WTC11 (cell line): ENCODE measurements around the gene MEGF10. TPM values are rescaled to one million over a fixed set of nuclear protein-coding genes. Genes with fewer than 3 reads are reported as not detected.

ENCODE experiments used
- ATAC-seq: fragments of 200-7000 bp; cut with Tn5 transposase; 2 replicates; pipeline ENCODE4 v1.10.0; 2021; ENCODE audit warnings: mild to moderate bottlenecking, moderate library complexity
- CTCF ChIA-PET: fragments of 300-600 bp; sonication (Branson Sonifier 250); formaldehyde crosslinking; loops from one replicate; lab custom pipeline; 2021; ENCODE audit warnings: antibody characterized with exemption; lab: Charles Lee
- POLR2A ChIA-PET: fragments of 350-600 bp; sonication (Branson Sonifier 250); formaldehyde crosslinking; loops from one replicate; lab custom pipeline; 2021; ENCODE audit warnings: antibody characterized with exemption; lab: Charles Lee
- DNase-seq: peaks from one replicate; pipeline ENCODE4 v3.0.0; 2021; ENCODE audit warnings: low spot score
- H3K27ac Mint-ChIP-seq: 2 replicates; pipeline ENCODE4 v1.8.0; 2021; ENCODE audit warnings: mixed read lengths
- H3K27me3 Mint-ChIP-seq: 2 replicates; pipeline ENCODE4 v1.8.0; 2021; ENCODE audit warnings: low read depth, mild to moderate bottlenecking, moderate library complexity, mixed read lengths
- H3K36me3 Mint-ChIP-seq: 2 replicates; pipeline ENCODE4 v1.8.0; 2021; ENCODE audit warnings: mixed read lengths
- H3K4me1 Mint-ChIP-seq: 2 replicates; pipeline ENCODE4 v1.8.0; 2022; ENCODE audit warnings: mixed read lengths
- H3K4me3 Mint-ChIP-seq: 2 replicates; pipeline ENCODE4 v1.8.0; 2021; ENCODE audit warnings: mild to moderate bottlenecking, moderate library complexity, mixed read lengths
- H3K9me3 Mint-ChIP-seq: 2 replicates; pipeline ENCODE4 v1.8.0; 2021; ENCODE audit warnings: mixed read lengths
- ATF1 ChIP-seq: sonication (generic); formaldehyde crosslinking; IDR thresholded peaks from 2 replicates; pipeline ENCODE4 v1.8.1; 2023; ENCODE audit warnings: mild to moderate bottlenecking, moderate library complexity, missing genetic modification reagents
- ATF2 ChIP-seq: sonication (generic); formaldehyde crosslinking; IDR thresholded peaks from 2 replicates; pipeline ENCODE4 v1.8.1; 2022; ENCODE audit warnings: low read depth, missing genetic modification reagents, borderline replicate concordance
- CBFB ChIP-seq: sonication (generic); formaldehyde crosslinking; IDR thresholded peaks from 2 replicates; pipeline ENCODE4 v1.8.1; 2022; ENCODE audit warnings: mild to moderate bottlenecking, low read depth, missing genetic modification reagents
- E2F5 ChIP-seq: sonication (generic); formaldehyde crosslinking; IDR thresholded peaks from 2 replicates; pipeline ENCODE4 v1.8.1; 2022; ENCODE audit warnings: mild to moderate bottlenecking, moderate library complexity, missing genetic modification reagents
- ELF4 ChIP-seq: sonication (generic); formaldehyde crosslinking; IDR thresholded peaks from 2 replicates; pipeline ENCODE4 v1.8.1; 2022; ENCODE audit warnings: low read depth, mild to moderate bottlenecking, moderate library complexity, missing genetic modification reagents
- ETV6 ChIP-seq: sonication (generic); formaldehyde crosslinking; IDR thresholded peaks from 2 replicates; pipeline ENCODE4 v1.8.1; 2022; ENCODE audit warnings: mild to moderate bottlenecking, missing genetic modification reagents
- FOXK1 ChIP-seq: sonication (generic); formaldehyde crosslinking; IDR thresholded peaks from 2 replicates; pipeline ENCODE4 v1.8.0; 2022; ENCODE audit warnings: mild to moderate bottlenecking, moderate library complexity, missing genetic modification reagents
- FOXP1 ChIP-seq: sonication (generic); formaldehyde crosslinking; IDR thresholded peaks from 2 replicates; pipeline ENCODE4 v1.8.0; 2022; ENCODE audit warnings: missing genetic modification reagents, mild to moderate bottlenecking, moderate library complexity, borderline replicate concordance
- HMGXB4 ChIP-seq: sonication (generic); formaldehyde crosslinking; IDR thresholded peaks from 2 replicates; pipeline ENCODE4 v1.8.1; 2023; ENCODE audit warnings: mild to moderate bottlenecking, moderate library complexity, missing genetic modification reagents
- JAZF1 ChIP-seq: fragments of 250-450 bp; sonication (Bioruptor Pico); IDR thresholded peaks from 2 replicates; pipeline ENCODE4 v1.9.0; 2021; ENCODE audit warnings: moderate library complexity, mild to moderate bottlenecking, inconsistent platforms
- MXD4 ChIP-seq: fragments of 250-450 bp; sonication (Bioruptor Pico); IDR thresholded peaks from 2 replicates; pipeline ENCODE4 v1.8.0; 2021; ENCODE audit warnings: mild to moderate bottlenecking, moderate library complexity, borderline replicate concordance
- TEAD1 ChIP-seq: sonication (generic); formaldehyde crosslinking; IDR thresholded peaks from 2 replicates; pipeline ENCODE4 v1.8.0; 2022; ENCODE audit warnings: mild to moderate bottlenecking, missing genetic modification reagents
- ZBTB43 ChIP-seq: sonication (generic); formaldehyde crosslinking; IDR thresholded peaks from 2 replicates; pipeline ENCODE4 v1.8.1; 2023; ENCODE audit warnings: mild to moderate bottlenecking, missing genetic modification reagents
- ZNF138 ChIP-seq: sonication (generic); formaldehyde crosslinking; conservative IDR thresholded peaks from 2 replicates; pipeline ENCODE4 v1.8.1; 2022; ENCODE audit warnings: mild to moderate bottlenecking, moderate library complexity, missing genetic modification reagents
- ZNF263 ChIP-seq: sonication (generic); formaldehyde crosslinking; IDR thresholded peaks from 2 replicates; pipeline ENCODE4 v1.8.1; 2022; ENCODE audit warnings: low read depth, mild to moderate bottlenecking, moderate library complexity, missing genetic modification reagents
- total RNA-seq: library from RNA; stranded (reverse); gene quantifications from 3 replicates; pipeline ENCODE4 v1.2.3, GENCODE V29; 2021
- TF ChIP-seq, protein P1 (sequence below): sonication (generic); formaldehyde crosslinking; IDR thresholded peaks from 2 replicates; pipeline ENCODE4 v1.8.0; 2022; ENCODE audit warnings: mild to moderate bottlenecking, missing genetic modification reagents
- TF ChIP-seq, protein P2 (sequence below): fragments of 250-450 bp; sonication (Bioruptor Pico); IDR thresholded peaks from 2 replicates; pipeline ENCODE4 v1.8.0; 2021; ENCODE audit warnings: mild to moderate bottlenecking
- TF ChIP-seq, protein P3 (sequence below): fragments of 250-450 bp; sonication (Bioruptor Pico); IDR thresholded peaks from 2 replicates; pipeline ENCODE4 v1.9.0; 2021; ENCODE audit warnings: mild to moderate bottlenecking, borderline replicate concordance
- TF ChIP-seq, protein P4 (sequence below): sonication (generic); formaldehyde crosslinking; IDR thresholded peaks from 2 replicates; pipeline ENCODE4 v1.8.1; 2023; ENCODE audit warnings: mild to moderate bottlenecking, missing genetic modification reagents

MEGF10 gene
- total RNA-seq, 1 experiment from 2014 or later = 24.5 TPM

- ATAC-seq (no peak), DNase-seq (no peak)
- Mint-ChIP-seq H3K27ac (no peak overlapping the region; the same call in 1 of the 2 replicates), H3K9me3 (no peaks in the 10 kb centered on the region), H3K4me3 (no peak overlapping the region), H3K36me3 (peaks cover 3% of the 10 kb centered on the region; the same call in 1 of the 2 replicates), H3K4me1 (peaks cover 30% of the 10 kb centered on the region), H3K27me3 (no peaks in the 10 kb centered on the region)
- ChIA-PET POLR2A (no interaction called here), CTCF (no interaction called here)
- TF ChIP-seq, protein P1, sequence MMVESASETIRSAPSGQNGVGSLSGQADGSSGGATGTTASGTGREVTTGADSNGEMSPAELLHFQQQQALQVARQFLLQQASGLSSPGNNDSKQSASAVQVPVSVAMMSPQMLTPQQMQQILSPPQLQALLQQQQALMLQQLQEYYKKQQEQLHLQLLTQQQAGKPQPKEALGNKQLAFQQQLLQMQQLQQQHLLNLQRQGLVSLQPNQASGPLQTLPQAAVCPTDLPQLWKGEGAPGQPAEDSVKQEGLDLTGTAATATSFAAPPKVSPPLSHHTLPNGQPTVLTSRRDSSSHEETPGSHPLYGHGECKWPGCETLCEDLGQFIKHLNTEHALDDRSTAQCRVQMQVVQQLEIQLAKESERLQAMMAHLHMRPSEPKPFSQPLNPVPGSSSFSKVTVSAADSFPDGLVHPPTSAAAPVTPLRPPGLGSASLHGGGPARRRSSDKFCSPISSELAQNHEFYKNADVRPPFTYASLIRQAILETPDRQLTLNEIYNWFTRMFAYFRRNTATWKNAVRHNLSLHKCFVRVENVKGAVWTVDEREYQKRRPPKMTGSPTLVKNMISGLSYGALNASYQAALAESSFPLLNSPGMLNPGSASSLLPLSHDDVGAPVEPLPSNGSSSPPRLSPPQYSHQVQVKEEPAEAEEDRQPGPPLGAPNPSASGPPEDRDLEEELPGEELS (CRISPR knock-in tag) = no peak
- TF ChIP-seq, protein P2, sequence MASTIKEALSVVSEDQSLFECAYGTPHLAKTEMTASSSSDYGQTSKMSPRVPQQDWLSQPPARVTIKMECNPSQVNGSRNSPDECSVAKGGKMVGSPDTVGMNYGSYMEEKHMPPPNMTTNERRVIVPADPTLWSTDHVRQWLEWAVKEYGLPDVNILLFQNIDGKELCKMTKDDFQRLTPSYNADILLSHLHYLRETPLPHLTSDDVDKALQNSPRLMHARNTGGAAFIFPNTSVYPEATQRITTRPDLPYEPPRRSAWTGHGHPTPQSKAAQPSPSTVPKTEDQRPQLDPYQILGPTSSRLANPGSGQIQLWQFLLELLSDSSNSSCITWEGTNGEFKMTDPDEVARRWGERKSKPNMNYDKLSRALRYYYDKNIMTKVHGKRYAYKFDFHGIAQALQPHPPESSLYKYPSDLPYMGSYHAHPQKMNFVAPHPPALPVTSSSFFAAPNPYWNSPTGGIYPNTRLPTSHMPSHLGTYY (CRISPR knock-in tag) = no peak
- TF ChIP-seq JAZF1 (no peak), CBFB (CRISPR knock-in tag) (no peak), ATF2 (CRISPR knock-in tag) (no peak), TEAD1 (CRISPR knock-in tag) (no peak), HMGXB4 (CRISPR knock-in tag) (no peak), ATF1 (CRISPR knock-in tag) (no peak), ZNF263 (CRISPR knock-in tag) (no peak), E2F5 (CRISPR knock-in tag) (no peak), ELF4 (CRISPR knock-in tag) (no peak), FOXP1 (CRISPR knock-in tag) (no peak), ETV6 (CRISPR knock-in tag) (no peak), FOXK1 (no peak), ZBTB43 (CRISPR knock-in tag) (no peak), MXD4 (CRISPR knock-in tag) (no peak), ZNF138 (no peak)
- TF ChIP-seq, protein P3, sequence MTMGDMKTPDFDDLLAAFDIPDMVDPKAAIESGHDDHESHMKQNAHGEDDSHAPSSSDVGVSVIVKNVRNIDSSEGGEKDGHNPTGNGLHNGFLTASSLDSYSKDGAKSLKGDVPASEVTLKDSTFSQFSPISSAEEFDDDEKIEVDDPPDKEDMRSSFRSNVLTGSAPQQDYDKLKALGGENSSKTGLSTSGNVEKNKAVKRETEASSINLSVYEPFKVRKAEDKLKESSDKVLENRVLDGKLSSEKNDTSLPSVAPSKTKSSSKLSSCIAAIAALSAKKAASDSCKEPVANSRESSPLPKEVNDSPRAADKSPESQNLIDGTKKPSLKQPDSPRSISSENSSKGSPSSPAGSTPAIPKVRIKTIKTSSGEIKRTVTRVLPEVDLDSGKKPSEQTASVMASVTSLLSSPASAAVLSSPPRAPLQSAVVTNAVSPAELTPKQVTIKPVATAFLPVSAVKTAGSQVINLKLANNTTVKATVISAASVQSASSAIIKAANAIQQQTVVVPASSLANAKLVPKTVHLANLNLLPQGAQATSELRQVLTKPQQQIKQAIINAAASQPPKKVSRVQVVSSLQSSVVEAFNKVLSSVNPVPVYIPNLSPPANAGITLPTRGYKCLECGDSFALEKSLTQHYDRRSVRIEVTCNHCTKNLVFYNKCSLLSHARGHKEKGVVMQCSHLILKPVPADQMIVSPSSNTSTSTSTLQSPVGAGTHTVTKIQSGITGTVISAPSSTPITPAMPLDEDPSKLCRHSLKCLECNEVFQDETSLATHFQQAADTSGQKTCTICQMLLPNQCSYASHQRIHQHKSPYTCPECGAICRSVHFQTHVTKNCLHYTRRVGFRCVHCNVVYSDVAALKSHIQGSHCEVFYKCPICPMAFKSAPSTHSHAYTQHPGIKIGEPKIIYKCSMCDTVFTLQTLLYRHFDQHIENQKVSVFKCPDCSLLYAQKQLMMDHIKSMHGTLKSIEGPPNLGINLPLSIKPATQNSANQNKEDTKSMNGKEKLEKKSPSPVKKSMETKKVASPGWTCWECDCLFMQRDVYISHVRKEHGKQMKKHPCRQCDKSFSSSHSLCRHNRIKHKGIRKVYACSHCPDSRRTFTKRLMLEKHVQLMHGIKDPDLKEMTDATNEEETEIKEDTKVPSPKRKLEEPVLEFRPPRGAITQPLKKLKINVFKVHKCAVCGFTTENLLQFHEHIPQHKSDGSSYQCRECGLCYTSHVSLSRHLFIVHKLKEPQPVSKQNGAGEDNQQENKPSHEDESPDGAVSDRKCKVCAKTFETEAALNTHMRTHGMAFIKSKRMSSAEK (CRISPR knock-in tag) = no peak
- TF ChIP-seq, protein P4, sequence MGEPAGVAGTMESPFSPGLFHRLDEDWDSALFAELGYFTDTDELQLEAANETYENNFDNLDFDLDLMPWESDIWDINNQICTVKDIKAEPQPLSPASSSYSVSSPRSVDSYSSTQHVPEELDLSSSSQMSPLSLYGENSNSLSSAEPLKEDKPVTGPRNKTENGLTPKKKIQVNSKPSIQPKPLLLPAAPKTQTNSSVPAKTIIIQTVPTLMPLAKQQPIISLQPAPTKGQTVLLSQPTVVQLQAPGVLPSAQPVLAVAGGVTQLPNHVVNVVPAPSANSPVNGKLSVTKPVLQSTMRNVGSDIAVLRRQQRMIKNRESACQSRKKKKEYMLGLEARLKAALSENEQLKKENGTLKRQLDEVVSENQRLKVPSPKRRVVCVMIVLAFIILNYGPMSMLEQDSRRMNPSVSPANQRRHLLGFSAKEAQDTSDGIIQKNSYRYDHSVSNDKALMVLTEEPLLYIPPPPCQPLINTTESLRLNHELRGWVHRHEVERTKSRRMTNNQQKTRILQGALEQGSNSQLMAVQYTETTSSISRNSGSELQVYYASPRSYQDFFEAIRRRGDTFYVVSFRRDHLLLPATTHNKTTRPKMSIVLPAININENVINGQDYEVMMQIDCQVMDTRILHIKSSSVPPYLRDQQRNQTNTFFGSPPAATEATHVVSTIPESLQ (CRISPR knock-in tag) = no peak
These were observed 120.4 kb downstream of the MEGF10 start for GRCh38 chr5:127410959-127411358.
